H9 (cell line): ENCODE data around the gene TSACC. TPM values are rescaled to one million over a fixed set of nuclear protein-coding genes. Genes with fewer than 3 reads are reported as not detected.

Source experiments
- DNase-seq: peaks from one replicate; pipeline ENCODE4 v3.0.0-alpha.2; 2017
- H2AFZ ChIP-seq: one replicate; pipeline ENCODE4 v1.6.1; 2013; ENCODE audit warnings: mild to moderate bottlenecking, low read length, control low read depth, moderate library complexity
- H2AK5ac ChIP-seq: 2 replicates; pipeline ENCODE4 v1.6.1; 2013; ENCODE audit warnings: low read length, control low read depth, mixed read lengths; ENCODE audit not compliant: insufficient read length
- H2BK120ac ChIP-seq: one replicate; pipeline ENCODE4 v1.6.1; 2013; ENCODE audit warnings: low read depth, mild to moderate bottlenecking, low read length, control low read depth, inconsistent platforms; ENCODE audit not compliant: poor library complexity, severe bottlenecking
- H2BK12ac ChIP-seq: 2 replicates; pipeline ENCODE4 v1.6.1; 2013; ENCODE audit warnings: low read length, control low read depth, mixed read lengths, low read depth; ENCODE audit not compliant: insufficient read length
- H2BK15ac ChIP-seq: 2 replicates; pipeline ENCODE4 v1.6.1; 2013; ENCODE audit warnings: low read depth, low read length, control low read depth
- H2BK20ac ChIP-seq: one replicate; pipeline ENCODE4 v1.6.1; 2013; ENCODE audit warnings: low read depth, mild to moderate bottlenecking, low read length, control low read depth, inconsistent platforms; ENCODE audit not compliant: poor library complexity, severe bottlenecking
- H2BK5ac ChIP-seq: 2 replicates; pipeline ENCODE4 v1.6.1; 2013; ENCODE audit warnings: low read length, control low read depth, mixed read lengths; ENCODE audit not compliant: insufficient read length
- H3K14ac ChIP-seq: 2 replicates; pipeline ENCODE4 v1.6.1; 2013; ENCODE audit warnings: low read length, control low read depth; ENCODE audit not compliant: insufficient read depth
- H3K18ac ChIP-seq: 2 replicates; pipeline ENCODE4 v1.6.1; 2013; ENCODE audit warnings: low read depth, mild to moderate bottlenecking, mixed read lengths, low read length, control low read depth; ENCODE audit not compliant: insufficient read length
- H3K23ac ChIP-seq: 2 replicates; pipeline ENCODE4 v1.6.1; 2013; ENCODE audit warnings: low read length, control low read depth, mixed read lengths, low read depth; ENCODE audit not compliant: insufficient read length
- H3K23me2 ChIP-seq: 2 replicates; pipeline ENCODE4 v1.6.1; 2013; ENCODE audit warnings: low read depth, mild to moderate bottlenecking, mixed read lengths, low read length, control low read depth; ENCODE audit not compliant: insufficient read length, poor library complexity, severe bottlenecking
- H3K27ac ChIP-seq: 2 replicates; pipeline ENCODE4 v1.5.1; 2013; ENCODE audit warnings: low read length, control low read depth, mixed read lengths, low read depth; ENCODE audit not compliant: insufficient read length
- H3K27me3 ChIP-seq: 2 replicates; pipeline ENCODE4 v1.6.1; 2013; ENCODE audit warnings: low read length, control low read depth, inconsistent platforms; ENCODE audit not compliant: insufficient read depth
- H3K4ac ChIP-seq: 2 replicates; pipeline ENCODE4 v1.6.1; 2013; ENCODE audit warnings: low read depth, mild to moderate bottlenecking, control low read depth, inconsistent platforms, low read length, moderate library complexity
- H3K4me1 ChIP-seq: 2 replicates; pipeline ENCODE4 v1.6.1; 2013; ENCODE audit warnings: low read length, control low read depth, inconsistent platforms; ENCODE audit not compliant: insufficient read depth
- H3K4me2 ChIP-seq: 2 replicates; pipeline ENCODE4 v1.6.1; 2013; ENCODE audit warnings: low read length, control low read depth, mixed read lengths; ENCODE audit not compliant: insufficient read length, insufficient read depth
- H3K56ac ChIP-seq: 2 replicates; pipeline ENCODE4 v1.6.1; 2013; ENCODE audit warnings: low read depth, mild to moderate bottlenecking, mixed read lengths, low read length, control low read depth; ENCODE audit not compliant: insufficient read length
- H3K79me1 ChIP-seq: 2 replicates; pipeline ENCODE4 v1.6.1; 2013; ENCODE audit warnings: low read depth, mild to moderate bottlenecking, moderate library complexity, low read length, control low read depth, inconsistent platforms; ENCODE audit not compliant: insufficient read depth, poor library complexity, severe bottlenecking
- H3K79me2 ChIP-seq: 2 replicates; pipeline ENCODE4 v1.6.1; 2013; ENCODE audit warnings: low read length, control low read depth, inconsistent platforms; ENCODE audit not compliant: insufficient read depth
- H3K9ac ChIP-seq: 2 replicates; pipeline ENCODE4 v1.6.1; 2013; ENCODE audit warnings: low read length, control low read depth, mixed read lengths; ENCODE audit not compliant: insufficient read length; ENCODE audit errors: extremely low read depth
- H3K9me3 ChIP-seq: one replicate; pipeline ENCODE4 v1.6.1; 2013; ENCODE audit warnings: low read depth, low read length, inconsistent platforms; ENCODE audit not compliant: control insufficient read depth
- H3T11ph ChIP-seq: one replicate; pipeline ENCODE4 v1.6.1; 2013; ENCODE audit warnings: mild to moderate bottlenecking, low read length, control low read depth, inconsistent platforms
- H4K20me1 ChIP-seq: one replicate; pipeline ENCODE4 v1.6.1; 2013; ENCODE audit not compliant: control insufficient read depth, insufficient read length, insufficient read depth
- H4K5ac ChIP-seq: 2 replicates; pipeline ENCODE4 v1.6.1; 2013; ENCODE audit warnings: low read depth, mild to moderate bottlenecking, mixed read lengths, low read length, control low read depth; ENCODE audit not compliant: insufficient read length
- H4K8ac ChIP-seq: replicated peaks from 2 replicates; pipeline ENCODE4 v1.6.1; 2013; ENCODE audit warnings: low read length, control low read depth, mixed read lengths, low read depth; ENCODE audit not compliant: insufficient read length
- H4K91ac ChIP-seq: 2 replicates; pipeline ENCODE4 v1.6.1; 2013; ENCODE audit warnings: low read depth, mild to moderate bottlenecking, moderate library complexity, mixed read lengths, low read length, control low read depth; ENCODE audit not compliant: insufficient read length
- H3K27ac Mint-ChIP-seq, 3 experiments: 2 replicates in 2 of 3; 3 replicates in 1 of 3; pipeline ENCODE4 v1.8.0; 2020 to 2021; ENCODE audit warnings: mixed read lengths in 3 of 3, mild to moderate bottlenecking in 1 of 3, moderate library complexity in 1 of 3
- H3K27me3 Mint-ChIP-seq: 2 replicates; pipeline ENCODE4 v1.8.0; 2021; ENCODE audit warnings: low read depth, mild to moderate bottlenecking, moderate library complexity, mixed read lengths
- H3K36me3 Mint-ChIP-seq, 3 experiments: 2 replicates in 2 of 3; 3 replicates in 1 of 3; pipeline ENCODE4 v1.8.0; 2020 to 2021; ENCODE audit warnings: low read depth in 3 of 3, mixed read lengths in 3 of 3; ENCODE audit not compliant: insufficient read depth in 1 of 3
- H3K4me1 Mint-ChIP-seq, 2 experiments: 2 replicates each; pipeline ENCODE4 v1.8.0; 2020; ENCODE audit warnings: mixed read lengths in 2 of 2
- H3K4me3 Mint-ChIP-seq, 2 experiments: 2 replicates in 1 of 2; 3 replicates in 1 of 2; pipeline ENCODE4 v1.8.0; 2020 to 2021; ENCODE audit warnings: mild to moderate bottlenecking in 2 of 2, mixed read lengths in 2 of 2, moderate library complexity in 1 of 2
- H3K9me3 Mint-ChIP-seq, 2 experiments: 2 replicates in 1 of 2; 3 replicates in 1 of 2; pipeline ENCODE4 v1.8.0; 2020; ENCODE audit warnings: mild to moderate bottlenecking in 2 of 2, mixed read lengths in 2 of 2, moderate library complexity in 1 of 2
- WGBS: extraction: QIAGEN DNeasy Blood & Tissue Kit; methylation state at CpG from one replicate; pipeline ENCODE4 v1.1.7; 2013; ENCODE audit warnings: missing lambda C conversion rate, low lambda C conversion rate, mixed read lengths; ENCODE audit not compliant: insufficient read length; ENCODE audit errors: extremely low coverage; 5-methylcytosine and 5-hydroxymethylcytosine counted together
- total RNA-seq: library from RNA; stranded (reverse); gene quantifications from 2 replicates; pipeline ENCODE4 v1.2.1, GENCODE V29; 2021
- TF ChIP-seq, protein P1 (sequence below): fragments of 200-600 bp; sonication (generic); conservative IDR thresholded peaks from 3 replicates; pipeline ENCODE4 v1.8.0; 2021; ENCODE audit warnings: antibody characterized with exemption, mild to moderate bottlenecking

TSACC gene
- total RNA-seq, 1 experiment from 2014 or later: 2.3 TPM

DNA sequence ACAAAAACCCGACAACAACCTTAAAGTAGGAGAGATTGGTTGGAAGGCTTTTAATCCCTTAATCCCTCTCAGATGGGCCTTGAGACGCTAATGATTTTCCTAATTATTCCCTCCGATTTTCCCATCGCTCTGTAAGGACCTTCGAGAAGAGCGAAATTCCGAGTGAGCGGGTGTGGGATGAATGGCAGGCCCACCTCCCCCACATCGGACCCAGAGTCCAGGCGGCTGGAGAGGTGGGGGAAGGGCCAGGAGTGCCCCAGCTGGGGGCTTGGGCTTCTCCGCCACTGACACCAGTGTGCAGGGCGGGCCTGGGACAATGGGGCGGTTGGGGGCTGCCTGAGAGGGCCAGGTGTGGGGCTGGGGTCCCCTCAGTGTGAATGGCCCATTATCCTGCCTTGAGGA, 54.1 kb downstream of the TSACC start:
- no peak overlapping the region for H2AFZ ChIP-seq
- peak overlapping the region in 1 of 2 experiments; percentile 31; a peak in 2 of 5 replicates for H3K4me3 Mint-ChIP-seq

More for the DNA sequence above, 54.1 kb downstream of the TSACC start:
- Histone ChIP-seq H2BK15ac (no peak overlapping the region), H3K9ac (no peak overlapping the region), H3K79me1 (no peaks in the 10 kb centered on the region), H2BK12ac (no peak overlapping the region), H3K23ac (no peak overlapping the region), H3K9me3 (no peaks in the 10 kb centered on the region), H4K91ac (no peak overlapping the region), H3K23me2 (peaks cover 6% of the 10 kb centered on the region), H4K8ac (no peak overlapping the region), H3K14ac (no peak overlapping the region), H3K4me1 (peaks cover 5% of the 10 kb centered on the region; the same call in 1 of the 2 replicates), H4K20me1 (no peaks in the 10 kb centered on the region), H2AK5ac (no peak overlapping the region), H4K5ac (no peak overlapping the region), H3K18ac (peak overlapping the region; percentile 40), H2BK5ac (no peak overlapping the region), H2BK20ac (no peak overlapping the region), H3K56ac (no peak overlapping the region), H3K79me2 (no peaks in the 10 kb centered on the region), H2BK120ac (no peak overlapping the region), H3K4ac (no peak overlapping the region), H3K27ac (no peak overlapping the region), H3K27me3 (peaks cover 4% of the 10 kb centered on the region; the same call in 1 of the 2 replicates), H3K4me2 (no peak overlapping the region), H3T11ph (no peak overlapping the region)
- WGBS: no CpG with 5 or more reads among the region's 13 CpGs
- no peak for DNase-seq
- H3K36me3 Mint-ChIP-seq: no peaks in the 10 kb centered on the region; a peak in 2 of 7 replicates
- TF ChIP-seq, protein P1, sequence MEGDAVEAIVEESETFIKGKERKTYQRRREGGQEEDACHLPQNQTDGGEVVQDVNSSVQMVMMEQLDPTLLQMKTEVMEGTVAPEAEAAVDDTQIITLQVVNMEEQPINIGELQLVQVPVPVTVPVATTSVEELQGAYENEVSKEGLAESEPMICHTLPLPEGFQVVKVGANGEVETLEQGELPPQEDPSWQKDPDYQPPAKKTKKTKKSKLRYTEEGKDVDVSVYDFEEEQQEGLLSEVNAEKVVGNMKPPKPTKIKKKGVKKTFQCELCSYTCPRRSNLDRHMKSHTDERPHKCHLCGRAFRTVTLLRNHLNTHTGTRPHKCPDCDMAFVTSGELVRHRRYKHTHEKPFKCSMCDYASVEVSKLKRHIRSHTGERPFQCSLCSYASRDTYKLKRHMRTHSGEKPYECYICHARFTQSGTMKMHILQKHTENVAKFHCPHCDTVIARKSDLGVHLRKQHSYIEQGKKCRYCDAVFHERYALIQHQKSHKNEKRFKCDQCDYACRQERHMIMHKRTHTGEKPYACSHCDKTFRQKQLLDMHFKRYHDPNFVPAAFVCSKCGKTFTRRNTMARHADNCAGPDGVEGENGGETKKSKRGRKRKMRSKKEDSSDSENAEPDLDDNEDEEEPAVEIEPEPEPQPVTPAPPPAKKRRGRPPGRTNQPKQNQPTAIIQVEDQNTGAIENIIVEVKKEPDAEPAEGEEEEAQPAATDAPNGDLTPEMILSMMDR: no peak
- peaks cover 32% of the 10 kb centered on the region for H3K27me3 Mint-ChIP-seq
- peak overlapping the region in 1 of 3 experiments; percentile 82; a peak in 2 of 7 replicates for H3K27ac Mint-ChIP-seq
- H3K4me1 Mint-ChIP-seq: peaks cover 51 to 66% of the 10 kb centered on the region in 2 experiments
- no peaks in the 10 kb centered on the region for H3K9me3 Mint-ChIP-seq
